HepG2 (cell line): ENCODE measurements around the gene PLXND1. TPM values are rescaled to one million over a fixed set of nuclear protein-coding genes. Genes with fewer than 3 reads are reported as not detected.
A peak's percentile ranks its signal among the peaks of the same experiment; 100 is the strongest.

ENCODE experiments used
- AFF4 ChIP-seq: sonication (generic); formaldehyde crosslinking; IDR thresholded peaks from 2 replicates; pipeline ENCODE4 v1.4.0; 2020; ENCODE audit warnings: missing genetic modification reagents
- HNF4G ChIP-seq, 2 experiments: sonication (generic) in 1 of 2; formaldehyde crosslinking in 1 of 2; IDR thresholded peaks; 2 replicates each; pipeline versions ENCODE4 v1.4.0 to v1.6.1; 2011 to 2020; ENCODE audit warnings: borderline replicate concordance in 2 of 2, low read depth in 2 of 2, mild to moderate bottlenecking in 2 of 2, low read length in 1 of 2, missing genetic modification reagents in 1 of 2, moderate library complexity in 1 of 2
- IRX3 ChIP-seq: sonication (generic); formaldehyde crosslinking; IDR thresholded peaks from 2 replicates; pipeline ENCODE4 v1.8.1; 2023; ENCODE audit warnings: mild to moderate bottlenecking, low read depth, missing genetic modification reagents, borderline replicate concordance
- MAZ ChIP-seq, 2 experiments: sonication (generic) in 1 of 2; formaldehyde crosslinking in 1 of 2; IDR thresholded peaks; 2 replicates each; pipeline versions ENCODE4 v1.5.0 to v1.6.1; 2012 to 2020; ENCODE audit warnings: low read depth in 2 of 2, mild to moderate bottlenecking in 2 of 2, borderline replicate concordance in 1 of 2, improper control_type of control experiment in 1 of 2, low read length in 1 of 2, missing genetic modification reagents in 1 of 2, moderate library complexity in 1 of 2
- NBN ChIP-seq: fragments of 450-650 bp; conservative IDR thresholded peaks from 2 replicates; pipeline ENCODE4 v1.6.1; 2017
- RFX5 ChIP-seq: IDR thresholded peaks from 2 replicates; pipeline ENCODE4 v1.6.1; 2011; ENCODE audit warnings: low read depth, low read length, improper control_type of control experiment
- SKI ChIP-seq: fragments of 450-650 bp; IDR thresholded peaks from one replicate; pipeline ENCODE4 v1.6.1; 2018; ENCODE audit warnings: mild to moderate bottlenecking; ENCODE audit not compliant: partially characterized antibody
- YEATS4 ChIP-seq: sonication (generic); formaldehyde crosslinking; IDR thresholded peaks from 2 replicates; pipeline ENCODE4 v1.4.0; 2020; ENCODE audit warnings: missing genetic modification reagents, borderline replicate concordance
- YY1 ChIP-seq: IDR thresholded peaks from 2 replicates; pipeline ENCODE4 v1.6.1; 2011; ENCODE audit warnings: low read length, low read depth, moderate library complexity, mild to moderate bottlenecking; ENCODE audit not compliant: insufficient read depth, insufficient replicate concordance
- ZIK1 ChIP-seq: sonication (generic); formaldehyde crosslinking; IDR thresholded peaks from 2 replicates; pipeline ENCODE4 v1.5.0; 2020; ENCODE audit warnings: mild to moderate bottlenecking, low read depth, missing genetic modification reagents, borderline replicate concordance
- ZKSCAN8 ChIP-seq: IDR thresholded peaks from 2 replicates; pipeline ENCODE4 v1.6.1; 2016; ENCODE audit warnings: borderline replicate concordance, missing genetic modification reagents, missing compliant biosample characterization
- ZNF337 ChIP-seq: sonication (generic); formaldehyde crosslinking; IDR thresholded peaks from 2 replicates; pipeline ENCODE4 v1.5.1; 2020; ENCODE audit warnings: missing genetic modification reagents, low read depth, mild to moderate bottlenecking, borderline replicate concordance
- ZSCAN21 ChIP-seq: sonication (generic); formaldehyde crosslinking; IDR thresholded peaks from 2 replicates; pipeline ENCODE4 v1.8.0; 2022; ENCODE audit warnings: mild to moderate bottlenecking, missing genetic modification reagents, moderate library complexity, borderline replicate concordance
- polyA plus RNA-seq, 8 experiments: library from polyadenylated mRNA; depleted of rRNA in 3 of 8; stranded (reverse) in 7 of 8; unstranded in 1 of 8; fragments of >200 nt; fragmentation: Illumina TruSeq in 4 of 8; extraction: Trizol in 4 of 8; gene quantifications; 2 replicates each; pipeline versions ENCODE4 v1.2.1 to v1.2.3, GENCODE V29; 2011 to 2016; ENCODE audit warnings: low read depth in 4 of 8, missing spikeins in 1 of 8, mixed read lengths in 1 of 8; ENCODE audit not compliant: insufficient read depth in 1 of 8
- total RNA-seq, 5 experiments: library from RNA; depleted of rRNA; stranded (reverse); fragments of >200 nt; fragmentation: Illumina TruSeq; extraction: Trizol; gene quantifications; 2 replicates each; pipeline ENCODE4 v1.2.3, GENCODE V29; 2016; ENCODE audit warnings: low read depth in 1 of 5
- TF ChIP-seq, protein P1 (sequence below): sonication (generic); formaldehyde crosslinking; IDR thresholded peaks from 2 replicates; pipeline ENCODE4 v1.4.0; 2020; ENCODE audit warnings: mild to moderate bottlenecking, missing genetic modification reagents
- TF ChIP-seq, protein P2 (sequence below): sonication (generic); formaldehyde crosslinking; conservative IDR thresholded peaks from 2 replicates; pipeline ENCODE4 v1.8.0; 2022; ENCODE audit warnings: mild to moderate bottlenecking, moderate library complexity, missing genetic modification reagents
- TF ChIP-seq, protein P3 (sequence below): sonication (generic); formaldehyde crosslinking; IDR thresholded peaks from 2 replicates; pipeline ENCODE4 v1.8.1; 2023; ENCODE audit warnings: mild to moderate bottlenecking, missing genetic modification reagents

Gene PLXND1
- total and polyA plus RNA-seq, 2 of the 13 experiments (the other 11 are each of a cell fraction or from before 2014, with no cell fraction given), result 15.9 to 42.0 TPM

GRCh38 chr3:129535075-129535474 lies 71.4 kb downstream of the PLXND1 start (continued):
- TF ChIP-seq, protein P1, sequence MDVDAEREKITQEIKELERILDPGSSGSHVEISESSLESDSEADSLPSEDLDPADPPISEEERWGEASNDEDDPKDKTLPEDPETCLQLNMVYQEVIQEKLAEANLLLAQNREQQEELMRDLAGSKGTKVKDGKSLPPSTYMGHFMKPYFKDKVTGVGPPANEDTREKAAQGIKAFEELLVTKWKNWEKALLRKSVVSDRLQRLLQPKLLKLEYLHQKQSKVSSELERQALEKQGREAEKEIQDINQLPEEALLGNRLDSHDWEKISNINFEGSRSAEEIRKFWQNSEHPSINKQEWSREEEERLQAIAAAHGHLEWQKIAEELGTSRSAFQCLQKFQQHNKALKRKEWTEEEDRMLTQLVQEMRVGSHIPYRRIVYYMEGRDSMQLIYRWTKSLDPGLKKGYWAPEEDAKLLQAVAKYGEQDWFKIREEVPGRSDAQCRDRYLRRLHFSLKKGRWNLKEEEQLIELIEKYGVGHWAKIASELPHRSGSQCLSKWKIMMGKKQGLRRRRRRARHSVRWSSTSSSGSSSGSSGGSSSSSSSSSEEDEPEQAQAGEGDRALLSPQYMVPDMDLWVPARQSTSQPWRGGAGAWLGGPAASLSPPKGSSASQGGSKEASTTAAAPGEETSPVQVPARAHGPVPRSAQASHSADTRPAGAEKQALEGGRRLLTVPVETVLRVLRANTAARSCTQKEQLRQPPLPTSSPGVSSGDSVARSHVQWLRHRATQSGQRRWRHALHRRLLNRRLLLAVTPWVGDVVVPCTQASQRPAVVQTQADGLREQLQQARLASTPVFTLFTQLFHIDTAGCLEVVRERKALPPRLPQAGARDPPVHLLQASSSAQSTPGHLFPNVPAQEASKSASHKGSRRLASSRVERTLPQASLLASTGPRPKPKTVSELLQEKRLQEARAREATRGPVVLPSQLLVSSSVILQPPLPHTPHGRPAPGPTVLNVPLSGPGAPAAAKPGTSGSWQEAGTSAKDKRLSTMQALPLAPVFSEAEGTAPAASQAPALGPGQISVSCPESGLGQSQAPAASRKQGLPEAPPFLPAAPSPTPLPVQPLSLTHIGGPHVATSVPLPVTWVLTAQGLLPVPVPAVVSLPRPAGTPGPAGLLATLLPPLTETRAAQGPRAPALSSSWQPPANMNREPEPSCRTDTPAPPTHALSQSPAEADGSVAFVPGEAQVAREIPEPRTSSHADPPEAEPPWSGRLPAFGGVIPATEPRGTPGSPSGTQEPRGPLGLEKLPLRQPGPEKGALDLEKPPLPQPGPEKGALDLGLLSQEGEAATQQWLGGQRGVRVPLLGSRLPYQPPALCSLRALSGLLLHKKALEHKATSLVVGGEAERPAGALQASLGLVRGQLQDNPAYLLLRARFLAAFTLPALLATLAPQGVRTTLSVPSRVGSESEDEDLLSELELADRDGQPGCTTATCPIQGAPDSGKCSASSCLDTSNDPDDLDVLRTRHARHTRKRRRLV (CRISPR knock-in tag), result no peak
- TF ChIP-seq NBN (no peak), SKI (no peak), ZSCAN21 (CRISPR knock-in tag) (no peak), ZKSCAN8 (CRISPR knock-in tag) (no peak; the same call in 1 of the 2 replicates), MAZ (IDR thresholded peaks at IDR 0.05; ENCODE audit: borderline replicate concordance, low read depth, low read length) (no peak), MAZ (CRISPR knock-in tag; IDR thresholded peaks at IDR 0.05; ENCODE audit: low read depth) (no peak; the same call in 1 of the 2 replicates), YEATS4 (CRISPR knock-in tag) (no peak), ZNF337 (CRISPR knock-in tag) (no peak), AFF4 (CRISPR knock-in tag) (no peak), IRX3 (CRISPR knock-in tag) (no peak), ZIK1 (no peak), YY1 (no peak), RFX5 (no peak), HNF4G (IDR thresholded peaks at IDR 0.05; ENCODE audit: borderline replicate concordance, low read depth, low read length) (peak; percentile 31; the same call in 1 of the 2 replicates), HNF4G (CRISPR knock-in tag; IDR thresholded peaks at IDR 0.05; ENCODE audit: borderline replicate concordance, low read depth) (no peak)
- TF ChIP-seq, protein P2, sequence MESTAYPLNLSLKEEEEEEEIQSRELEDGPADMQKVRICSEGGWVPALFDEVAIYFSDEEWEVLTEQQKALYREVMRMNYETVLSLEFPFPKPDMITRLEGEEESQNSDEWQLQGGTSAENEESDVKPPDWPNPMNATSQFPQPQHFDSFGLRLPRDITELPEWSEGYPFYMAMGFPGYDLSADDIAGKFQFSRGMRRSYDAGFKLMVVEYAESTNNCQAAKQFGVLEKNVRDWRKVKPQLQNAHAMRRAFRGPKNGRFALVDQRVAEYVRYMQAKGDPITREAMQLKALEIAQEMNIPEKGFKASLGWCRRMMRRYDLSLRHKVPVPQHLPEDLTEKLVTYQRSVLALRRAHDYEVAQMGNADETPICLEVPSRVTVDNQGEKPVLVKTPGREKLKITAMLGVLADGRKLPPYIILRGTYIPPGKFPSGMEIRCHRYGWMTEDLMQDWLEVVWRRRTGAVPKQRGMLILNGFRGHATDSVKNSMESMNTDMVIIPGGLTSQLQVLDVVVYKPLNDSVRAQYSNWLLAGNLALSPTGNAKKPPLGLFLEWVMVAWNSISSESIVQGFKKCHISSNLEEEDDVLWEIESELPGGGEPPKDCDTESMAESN (CRISPR knock-in tag), result no peak
- TF ChIP-seq, protein P3, sequence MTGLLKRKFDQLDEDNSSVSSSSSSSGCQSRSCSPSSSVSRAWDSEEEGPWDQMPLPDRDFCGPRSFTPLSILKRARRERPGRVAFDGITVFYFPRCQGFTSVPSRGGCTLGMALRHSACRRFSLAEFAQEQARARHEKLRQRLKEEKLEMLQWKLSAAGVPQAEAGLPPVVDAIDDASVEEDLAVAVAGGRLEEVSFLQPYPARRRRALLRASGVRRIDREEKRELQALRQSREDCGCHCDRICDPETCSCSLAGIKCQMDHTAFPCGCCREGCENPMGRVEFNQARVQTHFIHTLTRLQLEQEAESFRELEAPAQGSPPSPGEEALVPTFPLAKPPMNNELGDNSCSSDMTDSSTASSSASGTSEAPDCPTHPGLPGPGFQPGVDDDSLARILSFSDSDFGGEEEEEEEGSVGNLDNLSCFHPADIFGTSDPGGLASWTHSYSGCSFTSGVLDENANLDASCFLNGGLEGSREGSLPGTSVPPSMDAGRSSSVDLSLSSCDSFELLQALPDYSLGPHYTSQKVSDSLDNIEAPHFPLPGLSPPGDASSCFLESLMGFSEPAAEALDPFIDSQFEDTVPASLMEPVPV (CRISPR knock-in tag), result no peak
